ENCODE data around the gene CHAD.

- TF ChIP-seq TCF7L2 (IDR thresholded peaks at IDR 0.05; ENCODE audit: low read depth, low read length) (no peak), CTCF (IDR thresholded peaks at IDR 0.05) (no peak), POLR2AphosphoS5 (IDR thresholded peaks at IDR 0.05; ENCODE audit: low read depth, low read length) (no peak), SIN3A (IDR thresholded peaks at IDR 0.05; ENCODE audit: borderline replicate concordance, insufficient read depth, low read depth, low read length) (no peak), REST (IDR thresholded peaks at IDR 0.05; ENCODE audit: insufficient read depth in 1 of 2, low read depth in 2 of 2, low read length in 1 of 2) (no peak)
Observed at GRCh38 chr17:50488880-50489279, 20.2 kb upstream of the CHAD start.

All from Panc1 (cell line).